ENCODE measurements around the gene LRATD1. TPM values are rescaled to one million over a fixed set of nuclear protein-coding genes. Genes with fewer than 3 reads are reported as not detected.

The LRATD1 gene
- polyA plus RNA-seq, 1 donor from 2014 or later = 81.4 TPM

DNA sequence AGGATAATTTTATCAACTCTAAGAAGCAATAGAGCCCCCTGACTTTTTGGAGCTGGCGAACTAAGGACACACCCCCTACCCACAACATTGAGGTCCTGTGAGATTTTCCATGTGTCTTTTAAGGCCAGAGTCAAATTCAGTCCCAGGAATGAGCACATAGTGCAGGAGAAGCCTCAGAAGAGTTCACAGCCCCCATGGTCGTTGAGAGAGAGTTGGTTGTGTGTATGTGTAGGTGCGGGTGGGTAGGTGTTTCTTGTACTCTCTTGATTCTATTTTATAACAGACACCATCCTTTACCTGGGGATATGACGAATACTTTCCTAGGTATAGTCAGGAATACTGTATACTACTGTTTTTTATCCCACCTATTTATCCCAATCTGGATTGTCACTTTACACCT, 8.6 kb downstream of the LRATD1 start:
- H3K79me2 ChIP-seq (replicated peaks; ENCODE audit: insufficient read depth, low read length) = peaks cover 21% of the 10 kb centered on the region
- no peaks in the 10 kb centered on the region for H3K9me3 ChIP-seq (ENCODE audit: low read length)
- H3K9ac ChIP-seq (ENCODE audit: low read length) = no peak overlapping the region
- no peaks in the 10 kb centered on the region for H3K27me3 ChIP-seq (ENCODE audit: insufficient read depth, low read depth, low read length)
- H2AFZ ChIP-seq (ENCODE audit: low read depth, low read length) = no peak overlapping the region
- H4K20me1 ChIP-seq (ENCODE audit: insufficient read depth) = no peaks in the 10 kb centered on the region
- no peak overlapping the region for H3K4me2 ChIP-seq (ENCODE audit: low read length)
- no peak for TF ChIP-seq TAF1 (IDR thresholded peaks at IDR 0.05; ENCODE audit: low read depth)
- no peak for TF ChIP-seq POLR2AphosphoS5 (IDR thresholded peaks at IDR 0.05)
- no peak for TF ChIP-seq EZH2 (IDR thresholded peaks at IDR 0.05; ENCODE audit: borderline replicate concordance, insufficient read depth, low read length, poor library complexity, severe bottlenecking)
- TF ChIP-seq CTCF (IDR thresholded peaks at IDR 0.05; ENCODE audit: poor library complexity, severe bottlenecking) = no peak
- no peak for TF ChIP-seq MXI1 (conservative IDR thresholded peaks at IDR 0.05; ENCODE audit: poor library complexity, severe bottlenecking)
- TF ChIP-seq RAD21 (conservative IDR thresholded peaks at IDR 0.05) = no peak
- TF ChIP-seq SMC3 (conservative IDR thresholded peaks at IDR 0.05; ENCODE audit: poor library complexity) = no peak
- TF ChIP-seq REST (IDR thresholded peaks at IDR 0.05; ENCODE audit: borderline replicate concordance) = no peak
- TF ChIP-seq EP300 (conservative IDR thresholded peaks at IDR 0.05; ENCODE audit: poor library complexity, severe bottlenecking) = no peak
- H3K27ac ChIP-seq (ENCODE audit: low read length) = no peak overlapping the region
- H3K36me3 ChIP-seq (ENCODE audit: insufficient read depth, low read length) = peaks cover 3% of the 10 kb centered on the region
- H3K4me3 ChIP-seq (ENCODE audit: low read length) = no peak overlapping the region
- no peaks in the 10 kb centered on the region for H3K9me2 ChIP-seq (ENCODE audit: insufficient read depth, low read length)
- no peaks in the 10 kb centered on the region for H3F3A ChIP-seq (ENCODE audit: insufficient read depth, low read length, poor library complexity, severe bottlenecking)

- Histone ChIP-seq H3K36me3 (ENCODE audit: insufficient read depth, low read length) (peaks cover 3% of the 10 kb centered on the region), H3K4me3 (ENCODE audit: low read length) (no peak overlapping the region), H3K4me2 (ENCODE audit: low read length) (no peak overlapping the region), H3K9me3 (ENCODE audit: low read length) (no peaks in the 10 kb centered on the region), H2AFZ (ENCODE audit: low read depth, low read length) (no peak overlapping the region), H3F3A (ENCODE audit: insufficient read depth, low read length, poor library complexity, severe bottlenecking) (no peaks in the 10 kb centered on the region), H3K9me2 (ENCODE audit: insufficient read depth, low read length) (no peaks in the 10 kb centered on the region), H3K9ac (ENCODE audit: low read length) (no peak overlapping the region), H4K20me1 (ENCODE audit: insufficient read depth) (no peaks in the 10 kb centered on the region), H3K27ac (ENCODE audit: low read length) (no peak overlapping the region), H3K79me2 (replicated peaks; ENCODE audit: insufficient read depth, low read length) (peaks cover 7% of the 10 kb centered on the region), H3K27me3 (ENCODE audit: insufficient read depth, low read depth, low read length) (no peaks in the 10 kb centered on the region)
- no peak for TF ChIP-seq EZH2 (IDR thresholded peaks at IDR 0.05; ENCODE audit: borderline replicate concordance, insufficient read depth, low read length, poor library complexity, severe bottlenecking)
- TF ChIP-seq EP300 (conservative IDR thresholded peaks at IDR 0.05; ENCODE audit: poor library complexity, severe bottlenecking) = no peak
- no peak for TF ChIP-seq MXI1 (conservative IDR thresholded peaks at IDR 0.05; ENCODE audit: poor library complexity, severe bottlenecking)
- no peak for TF ChIP-seq SMC3 (conservative IDR thresholded peaks at IDR 0.05; ENCODE audit: poor library complexity)
- no peak for TF ChIP-seq REST (IDR thresholded peaks at IDR 0.05; ENCODE audit: borderline replicate concordance)
- no peak for TF ChIP-seq RAD21 (conservative IDR thresholded peaks at IDR 0.05)
- no peak for TF ChIP-seq CTCF (IDR thresholded peaks at IDR 0.05; ENCODE audit: poor library complexity, severe bottlenecking)
- no peak for TF ChIP-seq TAF1 (IDR thresholded peaks at IDR 0.05; ENCODE audit: low read depth)
- TF ChIP-seq POLR2AphosphoS5 (IDR thresholded peaks at IDR 0.05) = no peak
Measured at GRCh38 chr2:14642499-14642898, 10.0 kb downstream of the LRATD1 start.

All from neural cell (in vitro differentiated cells).